HEK293 (cell line): Measurements from ENCODE around the gene PANK4.

Source experiments
- PRDM10 ChIP-seq: fragments of 450-650 bp; formaldehyde crosslinking; IDR thresholded peaks from 2 replicates; pipeline ENCODE4 v1.5.1; 2016; ENCODE audit warnings: missing biosample characterization, missing genetic modification characterization
- REST ChIP-seq: fragments of 450-650 bp; formaldehyde crosslinking; IDR thresholded peaks from 2 replicates; pipeline ENCODE4 v1.5.1; 2016; ENCODE audit warnings: missing biosample characterization, missing genetic modification characterization
- ZNF274 ChIP-seq, 2 experiments: fragments of 200-500 bp in 1 of 2; fragments of 450-650 bp in 1 of 2; sonication (Bioruptor generic) in 1 of 2; formaldehyde crosslinking in 1 of 2; IDR thresholded peaks; 2 replicates each; pipeline versions ENCODE4 v1.5.1 to v1.6.1; 2014 to 2016; ENCODE audit warnings: borderline replicate concordance in 1 of 2, inconsistent platforms in 1 of 2, low read length in 1 of 2, missing biosample characterization in 1 of 2, missing genetic modification characterization in 1 of 2

- no peak for TF ChIP-seq PRDM10 (tag by site-specific recombination)
- TF ChIP-seq ZNF274 (IDR thresholded peaks at IDR 0.05; ENCODE audit: low read length): no peak
- no peak for TF ChIP-seq ZNF274 (tag by site-specific recombination; IDR thresholded peaks at IDR 0.05; ENCODE audit: borderline replicate concordance)
- no peak for TF ChIP-seq REST (tag by site-specific recombination)
These were observed 13.0 kb upstream of the PANK4 start for GRCh38 chr1:2539312-2539907.
